NCI-H2196 (cell line): ENCODE data around the gene A4GALT.
A peak's percentile ranks its signal among the peaks of the same experiment; 100 is the strongest.
"Not testable (repeated sequence)": the region's sequence is repeated elsewhere in the genome, so short reads cannot be mapped to it uniquely, and the experiment has no call there.

Source experiments
- DNase-seq: peaks from one replicate; lab custom pipeline; 2025; ENCODE audit not compliant: unreplicated experiment; lab: John Stamatoyannopoulos, UW

Gene A4GALT

DNA sequence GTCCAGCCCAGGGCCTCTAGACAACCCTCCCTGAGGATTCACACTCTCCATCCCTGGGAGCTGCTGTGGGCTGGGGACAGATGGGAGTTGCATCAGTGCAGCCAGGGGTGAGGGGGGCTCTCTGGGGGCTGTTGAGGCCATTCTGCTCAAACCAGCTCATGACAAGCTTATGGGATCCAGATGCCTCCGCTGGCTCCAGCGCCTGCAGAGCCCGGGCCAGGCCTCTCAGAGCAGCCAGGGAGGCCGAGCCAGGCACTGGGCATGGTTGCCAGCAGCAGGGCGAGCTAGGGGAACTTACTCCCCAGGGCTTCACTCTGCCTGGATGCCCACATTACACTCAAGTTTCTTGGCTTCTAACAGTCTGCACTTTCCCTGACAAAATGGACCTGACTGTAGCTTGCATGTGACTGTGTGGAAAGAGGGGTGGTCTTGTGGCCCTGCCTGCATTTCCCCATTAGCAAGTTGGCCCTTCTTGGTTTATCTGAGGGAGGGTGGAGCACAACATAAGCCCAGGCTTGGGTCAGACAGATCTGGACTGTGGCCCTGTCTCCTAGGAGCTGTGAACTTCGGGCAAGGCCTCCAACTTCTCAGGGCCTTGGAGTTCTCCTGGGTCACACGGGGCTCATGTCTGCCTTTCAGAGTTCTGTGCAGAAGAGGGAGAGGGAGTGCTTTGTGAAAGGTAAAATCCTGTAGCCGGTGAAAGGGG lies 36.9 kb downstream of the A4GALT start:
- DNase-seq: no peak

DNA sequence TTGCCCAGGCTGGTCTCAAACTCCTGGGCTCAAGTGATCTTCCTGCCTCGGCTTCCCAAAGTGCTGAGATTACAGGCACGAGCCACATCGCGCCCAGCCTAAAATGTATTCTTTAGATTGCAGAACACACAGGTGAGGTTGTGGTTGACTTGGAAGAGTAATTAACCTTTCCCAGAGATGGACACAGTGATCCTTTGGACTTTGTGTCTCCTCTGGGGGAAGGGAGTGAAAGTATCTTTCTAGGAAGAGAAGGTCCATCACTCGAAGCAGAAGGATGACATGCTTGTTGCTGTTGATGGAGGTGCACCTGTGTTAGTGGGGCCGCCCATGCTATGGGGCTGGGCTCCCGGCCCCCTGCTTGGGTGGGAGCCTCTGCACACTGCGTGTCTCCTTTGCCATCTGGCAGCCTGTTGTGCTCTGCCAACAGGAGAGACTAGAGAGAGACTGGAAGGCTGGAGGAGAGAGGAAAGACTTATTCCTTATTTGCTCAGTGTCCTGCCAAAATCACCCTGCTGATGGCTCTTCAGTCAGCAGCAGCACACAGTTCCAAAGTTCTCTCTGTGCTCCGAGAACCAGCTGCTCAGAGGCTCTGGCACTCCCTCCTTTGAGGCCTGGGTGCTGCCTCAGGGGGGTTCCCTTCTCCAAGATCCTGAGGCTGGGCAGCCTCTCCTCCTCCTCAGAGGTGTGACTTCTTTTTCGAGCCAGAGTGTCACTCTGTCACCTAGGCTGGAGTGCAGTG lies 38.4 kb downstream of the A4GALT start:
- DNase-seq: no peak

DNA sequence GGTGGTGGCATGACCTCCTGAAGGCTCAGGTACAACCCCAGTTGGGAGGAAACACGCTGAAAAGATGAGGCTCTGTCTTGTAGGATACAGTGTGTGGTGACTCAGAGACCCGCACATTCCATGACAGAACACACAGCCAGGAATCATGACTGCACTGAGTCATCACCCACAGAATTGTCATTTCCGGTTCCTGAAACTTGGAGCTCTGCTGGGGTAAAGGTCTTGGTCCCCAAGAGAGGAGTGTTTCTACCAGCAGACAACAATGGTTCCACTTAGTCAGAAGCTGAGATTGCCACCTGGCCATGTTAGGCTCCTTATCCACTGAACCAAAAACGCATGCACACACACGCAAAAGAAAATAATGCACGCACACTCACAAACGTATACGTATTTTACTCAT lies 40.0 kb downstream of the A4GALT start:
- no peak for DNase-seq

DNA sequence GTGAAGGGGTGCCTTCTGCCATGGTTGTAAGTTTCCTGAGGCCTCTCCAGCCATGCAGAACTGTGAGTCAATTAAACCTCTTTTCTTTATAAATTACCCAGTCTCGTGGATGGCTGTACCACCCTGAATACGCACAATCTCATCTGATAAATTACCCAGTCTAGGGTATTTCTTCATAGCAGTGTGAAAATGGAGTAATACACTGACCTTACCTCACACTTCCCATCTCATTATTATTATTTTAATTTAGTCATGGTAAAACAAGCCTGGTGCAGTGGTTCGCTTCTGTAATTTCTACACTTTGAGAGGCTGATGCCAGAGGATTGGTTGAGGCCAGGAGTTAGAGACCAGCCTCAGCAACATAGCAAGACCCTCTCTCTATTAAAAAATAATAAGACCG lies 41.0 kb downstream of the A4GALT start:
- DNase-seq: no peak

DNA sequence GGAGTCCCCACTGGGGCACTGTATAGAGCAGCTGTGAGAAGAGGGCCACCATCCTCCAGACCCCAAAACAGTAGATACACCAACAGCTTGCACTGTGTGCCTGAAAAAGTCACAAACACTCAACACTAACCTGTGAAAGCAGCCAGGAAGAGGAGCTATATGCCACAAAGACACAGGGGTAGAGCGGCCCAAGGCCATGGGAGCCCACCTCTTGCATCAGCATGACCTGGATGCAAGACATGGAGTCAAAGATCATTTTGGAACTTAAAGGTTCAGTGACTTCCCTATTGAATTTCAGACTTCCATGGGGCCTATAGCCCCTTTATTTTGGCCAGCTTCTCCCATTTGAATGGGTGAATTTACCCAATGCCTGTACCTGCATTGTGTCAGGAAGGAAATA lies 41.8 kb downstream of the A4GALT start:
- no peak for DNase-seq

DNA sequence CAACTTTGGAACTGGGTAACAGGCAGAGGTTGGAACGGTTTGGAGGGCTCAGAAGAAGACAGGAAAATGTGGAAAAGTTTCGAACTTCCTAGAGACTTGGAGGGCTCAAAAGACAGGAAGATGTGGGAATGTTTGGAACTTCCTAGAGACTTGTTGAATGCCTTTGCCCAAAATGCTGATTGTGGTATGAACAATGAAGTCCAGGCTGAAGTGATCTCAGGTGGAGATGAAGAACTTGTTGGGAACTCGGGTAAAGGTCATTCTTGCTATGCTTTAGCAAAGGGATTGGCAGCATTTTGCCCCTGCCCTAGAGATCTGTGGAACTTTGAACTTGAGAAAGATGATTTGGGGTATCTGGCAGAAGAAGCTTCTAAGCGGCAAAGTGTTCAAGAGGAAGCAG lies 42.7 kb downstream of the A4GALT start:
- not testable (repeated sequence) for DNase-seq

DNA sequence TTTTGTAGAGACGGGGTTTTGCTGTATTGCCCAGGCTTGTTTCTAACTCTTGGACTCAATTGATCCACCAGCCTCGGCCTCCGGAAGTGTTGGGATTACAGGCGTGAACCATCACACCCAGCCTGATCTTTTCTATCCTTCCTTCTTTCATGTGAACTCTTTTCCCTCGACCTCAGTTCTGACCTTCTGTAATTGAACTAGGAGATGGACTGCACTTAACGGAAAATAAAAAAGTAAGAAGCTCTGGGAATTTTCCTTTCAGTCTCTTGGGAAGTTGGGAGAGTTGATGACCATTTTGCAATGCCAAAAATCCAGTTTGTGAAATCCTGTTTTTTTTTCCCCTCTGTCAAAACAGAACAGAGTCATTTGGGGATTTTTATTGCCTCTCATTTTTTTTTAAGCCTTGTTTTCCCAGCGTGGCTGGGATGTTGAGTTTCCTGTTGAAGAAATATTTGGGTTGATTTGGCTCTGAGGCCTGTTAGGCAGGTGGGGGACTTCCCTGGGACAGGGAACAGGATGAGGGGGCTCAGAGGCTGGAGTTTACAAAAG lies 44.5 kb downstream of the A4GALT start:
- no peak for DNase-seq

DNA sequence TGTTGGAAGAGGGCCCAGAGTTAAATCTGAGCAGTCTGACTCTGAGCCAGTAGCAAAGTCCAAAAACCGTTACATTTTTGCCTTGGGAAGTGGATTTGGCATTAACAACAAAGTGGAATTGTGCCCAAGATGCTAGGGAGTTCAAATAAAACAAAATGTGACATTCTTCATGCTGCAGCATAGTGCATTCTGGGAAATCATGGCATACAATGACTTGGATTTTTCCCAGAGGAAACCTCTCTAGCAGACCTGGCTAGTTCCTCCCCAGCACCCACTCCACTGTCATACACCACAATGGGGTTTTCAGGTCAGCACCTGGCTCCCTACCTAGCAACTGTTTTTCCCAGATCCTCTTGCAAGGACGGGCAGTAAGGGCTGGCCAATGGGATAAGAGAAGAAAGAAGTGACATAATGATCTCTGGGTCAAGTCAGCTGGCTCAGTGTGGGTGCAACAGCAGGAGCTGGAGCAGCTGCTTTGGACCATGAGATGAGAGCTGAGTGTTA lies 46.7 kb downstream of the A4GALT start:
- DNase-seq: peak; percentile 80

DNA sequence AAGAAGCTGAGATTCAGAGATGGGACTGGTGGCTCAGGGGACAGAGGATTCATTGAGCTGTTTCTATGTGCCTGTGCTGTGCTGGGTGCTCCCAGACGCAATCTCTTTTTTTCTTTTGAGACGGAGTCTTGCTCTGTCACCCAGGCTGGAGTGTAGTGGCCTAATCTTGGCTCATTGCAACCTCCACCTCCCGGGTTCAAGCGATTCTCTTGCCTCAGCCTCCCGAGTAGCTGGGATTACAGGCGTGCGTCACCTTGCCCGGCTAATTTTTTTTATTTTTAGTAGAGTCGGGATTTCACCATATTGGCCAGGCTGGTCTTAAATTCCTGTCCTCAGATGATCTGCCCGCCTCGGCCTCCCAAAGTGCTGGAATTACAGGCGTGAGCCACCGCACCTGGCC lies 47.6 kb downstream of the A4GALT start:
- DNase-seq: not testable (repeated sequence)

DNA sequence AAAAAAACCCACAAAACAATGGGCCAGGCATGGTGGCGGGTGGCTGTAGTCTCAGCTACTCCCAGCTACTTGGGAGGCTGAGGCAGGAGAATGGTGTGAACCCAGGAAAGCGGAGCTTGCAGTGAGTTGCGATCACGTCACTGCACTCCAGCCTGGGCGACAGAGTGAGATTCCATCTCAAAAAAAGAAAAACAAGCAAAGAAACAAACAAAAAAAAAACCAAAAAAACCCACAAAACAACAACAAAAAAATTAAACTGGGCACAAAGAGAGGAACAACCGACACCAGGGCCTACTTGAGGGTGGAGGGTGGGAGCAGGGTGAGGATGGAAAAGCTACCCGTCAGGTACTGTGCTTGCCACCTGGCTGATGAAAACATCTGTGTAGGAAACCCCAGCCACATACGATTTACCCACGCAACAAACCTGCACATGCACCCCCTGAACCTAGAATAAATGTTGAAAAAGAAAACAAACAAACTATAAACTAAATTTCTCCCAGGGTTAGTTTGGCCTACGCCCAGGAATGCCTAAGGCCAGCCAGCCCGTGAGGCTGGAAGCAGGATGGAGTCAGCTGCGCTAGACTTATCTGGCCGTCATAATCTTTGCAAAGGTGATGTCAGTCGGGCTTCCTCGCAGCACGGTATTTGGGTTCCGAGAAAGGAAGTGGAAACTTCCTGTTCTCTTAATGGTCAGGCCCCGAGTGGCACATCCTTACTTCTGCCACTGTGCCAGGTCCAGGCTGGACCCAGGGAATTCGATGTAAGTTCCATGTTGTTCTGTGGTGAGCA lies 49.6 kb downstream of the A4GALT start:
- no peak for DNase-seq

DNA sequence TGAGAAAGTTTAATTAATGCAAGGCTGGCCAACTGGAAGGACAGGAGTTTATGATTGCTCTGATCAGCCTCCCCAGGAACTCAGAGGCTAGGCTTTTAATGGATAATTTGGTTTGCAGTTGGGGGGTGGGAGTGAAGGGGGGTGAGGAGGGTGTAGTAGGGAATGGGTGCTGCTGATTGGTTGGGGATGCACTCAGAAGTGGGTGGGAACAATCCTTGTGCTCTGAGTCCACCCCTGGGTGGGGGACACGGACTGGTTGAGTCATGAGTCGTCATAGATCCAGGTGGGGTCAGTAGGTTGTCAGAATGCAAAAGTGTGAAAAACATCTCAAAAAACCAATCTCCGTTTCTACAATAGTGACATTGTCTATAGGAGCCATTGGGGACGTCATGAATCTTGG lies 50.6 kb downstream of the A4GALT start:
- DNase-seq: no peak

DNA sequence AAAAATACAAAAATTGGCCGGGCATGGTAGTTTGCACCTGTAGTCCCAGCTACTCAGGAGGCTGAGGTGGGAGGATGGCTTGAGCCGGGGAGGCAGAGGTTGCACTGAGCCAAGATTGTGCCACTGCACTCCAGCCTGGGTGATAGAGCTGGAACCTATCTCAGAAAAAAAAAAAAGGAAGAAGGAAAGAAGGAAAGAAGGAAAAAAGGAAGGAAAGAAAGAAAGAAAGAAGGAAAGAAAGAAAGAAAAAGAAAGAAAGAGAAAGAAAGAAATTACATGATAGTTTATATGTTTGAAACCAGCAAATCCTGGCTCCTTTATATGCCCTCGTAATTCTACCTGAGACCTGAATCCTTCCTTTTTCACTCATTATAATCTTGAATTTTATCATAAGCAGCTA lies 54.3 kb downstream of the A4GALT start:
- DNase-seq: not testable (repeated sequence)

DNA sequence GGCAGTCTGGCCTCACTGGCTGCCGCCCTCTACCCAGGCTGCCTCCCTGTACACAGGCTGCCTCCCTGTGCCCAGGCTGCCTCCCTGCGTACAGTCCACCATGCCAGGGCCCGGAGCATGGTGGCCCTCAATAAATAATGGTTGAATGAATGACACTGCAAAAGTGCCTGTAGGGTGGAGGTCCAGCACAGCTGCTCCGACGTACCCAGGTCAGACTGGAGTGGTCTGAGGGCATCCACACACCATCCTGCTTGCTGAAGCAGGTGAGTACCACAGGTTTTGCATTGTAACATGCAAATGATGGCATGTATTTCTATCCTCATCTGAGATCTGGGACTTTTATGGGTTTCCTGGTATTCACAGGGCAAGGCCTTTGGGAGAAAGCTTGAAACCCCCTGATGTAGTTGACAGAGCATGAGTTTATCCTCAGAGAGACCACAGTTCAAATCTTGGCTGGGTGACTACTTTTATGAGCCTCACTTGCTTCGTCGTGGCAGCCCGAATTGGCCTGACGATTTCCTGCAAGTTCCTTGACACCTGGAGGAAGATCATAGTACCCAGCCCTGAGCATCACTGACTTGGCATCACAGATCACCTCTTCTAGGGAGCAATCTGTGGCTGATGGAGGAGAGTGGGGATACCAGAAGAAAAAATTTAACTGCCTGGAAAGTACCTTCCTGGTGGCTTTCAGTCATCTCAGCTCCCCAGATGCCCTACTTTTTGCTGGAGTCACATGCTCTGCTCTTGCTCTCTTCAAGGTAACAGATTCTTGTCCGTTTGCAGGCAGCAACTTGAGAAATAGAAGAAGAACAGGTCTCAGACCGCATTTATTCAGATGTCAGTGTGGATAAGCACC lies 55.5 kb downstream of the A4GALT start:
- DNase-seq: no peak

DNA sequence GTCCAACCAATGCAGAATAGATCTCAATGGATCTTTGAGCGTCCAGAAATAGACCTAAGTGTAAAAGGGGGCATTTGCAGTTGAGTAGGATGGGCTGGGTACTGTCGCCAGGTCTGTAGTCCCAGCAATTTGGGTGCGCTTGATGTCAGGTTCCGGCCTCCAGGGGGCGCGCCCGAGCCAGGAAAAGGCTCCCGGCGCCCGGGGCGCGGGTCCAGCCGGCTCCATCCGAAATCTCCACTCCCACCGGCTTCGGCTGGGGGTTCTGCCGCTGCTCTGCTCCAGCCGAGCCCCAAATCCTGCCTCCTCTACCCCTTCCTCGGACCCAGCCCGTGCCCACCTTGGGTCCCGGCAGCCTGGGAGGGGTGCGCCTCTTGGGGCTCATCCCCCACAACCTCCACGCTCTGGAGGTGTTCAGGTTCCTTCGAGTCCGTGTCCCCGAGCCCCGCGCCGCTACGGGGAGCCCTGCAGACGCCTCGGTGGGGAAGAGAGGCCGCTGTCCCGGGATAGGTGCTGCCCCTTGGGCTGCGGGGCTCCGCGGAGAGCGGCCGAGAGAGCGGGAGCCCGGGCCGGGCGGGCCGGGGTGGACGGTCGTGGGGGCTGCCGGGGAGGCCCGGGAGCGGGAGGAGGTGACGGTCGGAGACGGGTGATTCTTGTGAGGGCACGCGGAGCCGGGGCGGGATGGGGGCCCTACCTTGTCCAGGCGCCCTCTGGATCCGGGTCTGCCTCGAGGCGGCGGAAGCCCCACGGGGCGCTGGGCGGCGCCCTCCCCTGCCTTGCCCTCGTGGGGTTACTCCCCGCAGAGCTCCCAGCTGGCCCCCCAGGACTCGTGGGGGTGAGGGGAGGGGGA lies 58.5 kb downstream of the A4GALT start:
- DNase-seq: peak; percentile 87

DNA sequence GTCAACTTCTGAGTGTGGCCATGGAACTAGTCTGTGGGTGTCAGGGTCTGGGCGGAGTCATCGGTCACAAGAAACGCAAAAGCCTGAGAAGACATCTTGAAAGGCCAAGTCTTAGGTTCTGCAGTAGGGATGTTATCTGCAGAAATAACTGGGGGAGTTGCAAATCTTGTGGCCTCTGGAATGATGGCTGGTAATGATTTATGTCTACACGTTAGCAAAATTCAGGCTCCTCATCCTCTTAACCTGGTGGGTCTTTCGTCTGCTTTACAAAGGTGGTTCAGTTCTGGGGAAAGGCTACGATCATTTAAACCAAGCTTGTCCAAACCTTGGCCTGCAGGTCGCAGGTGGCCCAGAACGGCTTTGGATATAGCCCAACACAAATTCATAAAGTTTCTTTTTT lies 64.1 kb downstream of the A4GALT start:
- DNase-seq: no peak

DNA sequence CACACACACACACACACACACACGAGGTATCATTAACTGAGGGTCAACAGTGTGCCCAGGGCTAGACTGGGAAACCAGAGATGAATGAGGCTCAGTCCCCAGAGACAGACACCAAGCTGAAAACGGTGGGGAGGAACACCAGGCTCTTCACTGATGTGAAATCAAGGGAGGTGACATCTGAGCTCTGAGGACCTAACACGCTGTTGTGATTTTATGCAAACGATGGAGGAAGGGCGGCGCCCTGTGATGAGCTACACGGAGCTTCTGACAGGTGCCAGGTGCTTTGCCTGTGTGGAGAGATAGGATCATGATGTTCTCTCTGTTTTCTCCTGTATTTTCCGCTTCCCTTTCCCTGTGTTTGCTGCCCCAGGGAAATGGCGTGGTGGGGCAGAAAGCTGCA lies 65.0 kb downstream of the A4GALT start:
- DNase-seq: peak; percentile 73

DNA sequence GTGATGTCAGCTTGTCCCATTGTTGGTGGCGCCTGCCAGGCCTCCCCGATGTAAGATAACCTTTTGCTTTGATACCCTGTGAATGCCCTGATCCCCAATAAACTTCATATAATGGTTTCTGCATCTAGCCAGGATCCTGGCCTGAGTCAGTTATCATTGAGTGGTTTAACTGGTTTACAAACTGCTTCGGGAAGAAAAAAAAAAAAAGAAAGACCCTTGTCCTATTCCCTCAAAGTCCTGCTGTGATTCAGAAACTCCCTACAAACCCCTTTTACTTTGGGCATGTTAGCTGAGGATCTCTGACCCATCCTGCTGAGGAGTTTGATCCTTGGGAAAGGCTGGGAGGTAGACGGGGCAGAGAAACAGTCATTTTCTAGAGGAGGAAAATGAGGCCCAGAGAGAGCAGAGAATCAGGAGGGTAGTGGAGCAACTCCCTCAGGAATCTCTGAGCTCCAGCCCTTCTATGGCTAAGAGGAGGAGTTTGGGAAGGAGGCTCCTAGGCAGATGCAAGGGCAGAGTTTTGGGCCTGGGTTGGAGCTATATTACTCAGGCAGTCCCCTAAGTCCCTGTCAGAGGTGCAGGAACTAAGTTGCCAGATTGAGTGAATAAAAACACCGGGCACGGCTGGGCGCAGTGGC lies 66.1 kb downstream of the A4GALT start:
- no peak for DNase-seq

DNA sequence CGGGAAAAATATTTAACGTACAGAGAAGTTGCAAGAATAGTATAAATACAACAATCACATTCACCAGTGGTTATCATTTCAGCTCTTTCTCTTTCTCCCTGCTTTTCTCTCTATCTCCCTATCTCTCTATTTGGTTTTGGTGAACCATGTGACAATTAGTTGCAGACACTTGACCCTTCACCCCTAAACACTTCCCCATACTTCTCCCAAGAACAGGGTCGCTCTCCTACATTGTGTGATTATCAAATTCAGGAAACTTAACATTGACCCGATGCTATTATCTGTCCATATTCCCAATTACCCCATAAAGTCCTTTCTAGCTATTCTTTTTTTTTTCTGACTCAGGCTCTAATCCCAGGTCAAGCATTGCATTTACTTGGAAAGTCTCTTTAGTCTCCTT lies 66.7 kb downstream of the A4GALT start:
- DNase-seq: no peak

DNA sequence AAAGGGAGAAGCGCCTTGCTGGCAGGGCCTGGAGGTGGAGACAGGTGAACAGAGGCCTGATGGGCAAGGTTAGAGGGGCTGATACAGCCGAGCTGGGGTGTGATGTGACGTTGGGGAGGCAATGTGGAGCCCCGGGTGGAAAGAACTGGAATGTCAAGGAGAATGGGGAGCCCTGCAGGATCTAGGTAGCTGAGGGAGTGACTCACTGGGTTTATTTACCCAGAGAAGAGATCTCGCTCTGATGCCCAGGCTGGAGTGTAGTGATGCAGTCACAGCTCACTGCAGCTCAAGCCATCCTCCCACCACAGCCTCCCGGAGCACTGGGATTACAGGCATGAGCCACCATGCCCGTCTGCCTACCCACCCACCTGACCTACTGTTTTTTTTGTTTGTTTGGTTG lies 69.5 kb downstream of the A4GALT start:
- no peak for DNase-seq
